ENCODE data around the gene CNPY4.

DNA sequence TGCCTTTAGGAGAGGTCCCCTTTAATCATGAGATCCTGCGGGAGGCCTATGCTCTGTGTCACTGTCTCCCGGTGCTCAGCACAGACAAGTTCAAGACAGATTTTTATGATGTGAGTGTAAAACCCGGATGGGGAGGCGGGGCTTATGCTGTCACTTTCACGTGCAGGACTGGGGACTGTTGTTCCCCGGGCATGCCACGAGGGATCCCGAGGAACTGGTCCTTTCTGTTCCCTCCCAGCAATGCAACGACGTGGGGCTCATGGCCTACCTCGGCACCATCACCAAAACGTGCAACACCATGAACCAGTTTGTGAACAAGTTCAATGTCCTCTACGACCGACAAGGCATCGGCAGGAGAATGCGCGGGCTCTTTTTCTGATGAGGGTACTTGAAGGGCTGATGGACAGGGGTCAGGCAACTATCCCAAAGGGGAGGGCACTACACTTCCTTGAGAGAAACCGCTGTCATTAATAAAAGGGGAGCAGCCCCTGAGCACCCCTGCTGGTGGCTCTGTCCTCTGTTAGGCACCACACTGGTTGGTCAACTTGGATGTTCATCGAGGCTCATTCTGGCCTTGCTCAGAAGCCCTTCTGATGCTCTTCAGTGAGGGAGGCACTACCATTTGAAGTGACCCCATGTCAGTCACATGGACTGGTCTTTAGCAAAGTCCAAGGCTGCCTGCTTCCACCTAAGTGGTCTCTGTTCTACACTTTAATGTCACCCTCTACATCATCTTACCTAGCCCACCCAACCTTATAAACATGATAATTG, 27.8 kb upstream of the CNPY4 start:
- TF ChIP-seq, protein P1, sequence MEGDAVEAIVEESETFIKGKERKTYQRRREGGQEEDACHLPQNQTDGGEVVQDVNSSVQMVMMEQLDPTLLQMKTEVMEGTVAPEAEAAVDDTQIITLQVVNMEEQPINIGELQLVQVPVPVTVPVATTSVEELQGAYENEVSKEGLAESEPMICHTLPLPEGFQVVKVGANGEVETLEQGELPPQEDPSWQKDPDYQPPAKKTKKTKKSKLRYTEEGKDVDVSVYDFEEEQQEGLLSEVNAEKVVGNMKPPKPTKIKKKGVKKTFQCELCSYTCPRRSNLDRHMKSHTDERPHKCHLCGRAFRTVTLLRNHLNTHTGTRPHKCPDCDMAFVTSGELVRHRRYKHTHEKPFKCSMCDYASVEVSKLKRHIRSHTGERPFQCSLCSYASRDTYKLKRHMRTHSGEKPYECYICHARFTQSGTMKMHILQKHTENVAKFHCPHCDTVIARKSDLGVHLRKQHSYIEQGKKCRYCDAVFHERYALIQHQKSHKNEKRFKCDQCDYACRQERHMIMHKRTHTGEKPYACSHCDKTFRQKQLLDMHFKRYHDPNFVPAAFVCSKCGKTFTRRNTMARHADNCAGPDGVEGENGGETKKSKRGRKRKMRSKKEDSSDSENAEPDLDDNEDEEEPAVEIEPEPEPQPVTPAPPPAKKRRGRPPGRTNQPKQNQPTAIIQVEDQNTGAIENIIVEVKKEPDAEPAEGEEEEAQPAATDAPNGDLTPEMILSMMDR (IDR thresholded peaks at IDR 0.05; ENCODE audit: insufficient read depth, low read length): no peak
- TF ChIP-seq, protein P2, sequence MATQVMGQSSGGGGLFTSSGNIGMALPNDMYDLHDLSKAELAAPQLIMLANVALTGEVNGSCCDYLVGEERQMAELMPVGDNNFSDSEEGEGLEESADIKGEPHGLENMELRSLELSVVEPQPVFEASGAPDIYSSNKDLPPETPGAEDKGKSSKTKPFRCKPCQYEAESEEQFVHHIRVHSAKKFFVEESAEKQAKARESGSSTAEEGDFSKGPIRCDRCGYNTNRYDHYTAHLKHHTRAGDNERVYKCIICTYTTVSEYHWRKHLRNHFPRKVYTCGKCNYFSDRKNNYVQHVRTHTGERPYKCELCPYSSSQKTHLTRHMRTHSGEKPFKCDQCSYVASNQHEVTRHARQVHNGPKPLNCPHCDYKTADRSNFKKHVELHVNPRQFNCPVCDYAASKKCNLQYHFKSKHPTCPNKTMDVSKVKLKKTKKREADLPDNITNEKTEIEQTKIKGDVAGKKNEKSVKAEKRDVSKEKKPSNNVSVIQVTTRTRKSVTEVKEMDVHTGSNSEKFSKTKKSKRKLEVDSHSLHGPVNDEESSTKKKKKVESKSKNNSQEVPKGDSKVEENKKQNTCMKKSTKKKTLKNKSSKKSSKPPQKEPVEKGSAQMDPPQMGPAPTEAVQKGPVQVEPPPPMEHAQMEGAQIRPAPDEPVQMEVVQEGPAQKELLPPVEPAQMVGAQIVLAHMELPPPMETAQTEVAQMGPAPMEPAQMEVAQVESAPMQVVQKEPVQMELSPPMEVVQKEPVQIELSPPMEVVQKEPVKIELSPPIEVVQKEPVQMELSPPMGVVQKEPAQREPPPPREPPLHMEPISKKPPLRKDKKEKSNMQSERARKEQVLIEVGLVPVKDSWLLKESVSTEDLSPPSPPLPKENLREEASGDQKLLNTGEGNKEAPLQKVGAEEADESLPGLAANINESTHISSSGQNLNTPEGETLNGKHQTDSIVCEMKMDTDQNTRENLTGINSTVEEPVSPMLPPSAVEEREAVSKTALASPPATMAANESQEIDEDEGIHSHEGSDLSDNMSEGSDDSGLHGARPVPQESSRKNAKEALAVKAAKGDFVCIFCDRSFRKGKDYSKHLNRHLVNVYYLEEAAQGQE (IDR thresholded peaks at IDR 0.05; ENCODE audit: insufficient replicate concordance, low read depth): no peak
